IMR-90 (cell line): ENCODE measurements around the gene NUDT6. TPM values are rescaled to one million over a fixed set of nuclear protein-coding genes. Genes with fewer than 3 reads are reported as not detected.
"Not testable (repeated sequence)": the region's sequence is repeated elsewhere in the genome, so short reads cannot be mapped to it uniquely, and the experiment has no call there.

Experiments used
- ATAC-seq: fragments of 200-7000 bp; cut with Tn5 transposase; 2 replicates; pipeline ENCODE4 v1.9.1; 2020; ENCODE audit warnings: low read depth, mild to moderate bottlenecking, moderate library complexity
- BruUV-seq: library from RNA; stranded (reverse); fragments of 400-500 nt; replicated peaks from 2 replicates; lab custom pipeline; 2021; lab: Mats Ljungman, UMichigan
- CTCF ChIA-PET: fragments of 300-600 bp; formaldehyde crosslinking; extraction: SDS; loops from one replicate; lab custom pipeline; 2021; ENCODE audit warnings: antibody characterized with exemption; lab: Yijun Ruan, JAX
- POLR2A ChIA-PET: fragments of 300-600 bp; sonication (Branson Sonifier 250); formaldehyde crosslinking; loops from one replicate; lab custom pipeline; 2022; ENCODE audit warnings: antibody characterized with exemption; ENCODE audit not compliant: unreplicated experiment; lab: Charles Lee
- DNase-seq: peaks from one replicate; pipeline ENCODE4 v3.0.0; 2013
- H2AFZ ChIP-seq: replicated peaks from 2 replicates; pipeline ENCODE3; 2013; ENCODE audit warnings: low read length, mild to moderate bottlenecking; ENCODE audit not compliant: poor library complexity
- H2AK5ac ChIP-seq: 2 replicates; pipeline ENCODE4 v1.6.1; 2013; ENCODE audit warnings: low read depth, low read length, inconsistent platforms
- H2AK9ac ChIP-seq: replicated peaks from 2 replicates; pipeline ENCODE3; 2013; ENCODE audit warnings: mild to moderate bottlenecking, low read depth, low read length, moderate library complexity; ENCODE audit not compliant: poor library complexity
- H2BK120ac ChIP-seq: 2 replicates; pipeline ENCODE4 v1.6.1; 2013; ENCODE audit warnings: low read depth, low read length, inconsistent platforms
- H2BK15ac ChIP-seq: 3 replicates; pipeline ENCODE4 v1.6.1; 2013; ENCODE audit warnings: low read depth, low read length, inconsistent platforms
- H2BK20ac ChIP-seq: 2 replicates; pipeline ENCODE4 v1.6.1; 2013; ENCODE audit warnings: low read depth, mild to moderate bottlenecking, inconsistent platforms, low read length, moderate library complexity
- H2BK5ac ChIP-seq: 2 replicates; pipeline ENCODE4 v1.6.1; 2013; ENCODE audit warnings: mild to moderate bottlenecking, low read depth, low read length, inconsistent platforms; ENCODE audit not compliant: poor library complexity, severe bottlenecking
- H3K14ac ChIP-seq: replicated peaks from 2 replicates; pipeline ENCODE4 v1.6.1; 2013; ENCODE audit warnings: low read depth, low read length, inconsistent platforms
- H3K18ac ChIP-seq: 2 replicates; pipeline ENCODE4 v1.6.1; 2013; ENCODE audit warnings: low read depth, low read length, control low read depth
- H3K23ac ChIP-seq: 2 replicates; pipeline ENCODE4 v1.6.1; 2013; ENCODE audit warnings: low read depth, low read length, inconsistent platforms
- H3K27ac ChIP-seq: 2 replicates; pipeline ENCODE4 v1.5.1; 2013; ENCODE audit warnings: mild to moderate bottlenecking, control low read depth, low read length; ENCODE audit not compliant: insufficient read depth
- H3K27me3 ChIP-seq: 2 replicates; pipeline ENCODE4 v1.6.1; 2013; ENCODE audit warnings: low read length; ENCODE audit not compliant: control insufficient read depth, insufficient read depth
- H3K36me3 ChIP-seq: 2 replicates; pipeline ENCODE4 v1.6.1; 2013; ENCODE audit warnings: low read length, mixed read lengths; ENCODE audit not compliant: control insufficient read depth, insufficient read depth
- H3K4ac ChIP-seq: 2 replicates; pipeline ENCODE4 v1.6.1; 2013; ENCODE audit warnings: low read depth, low read length, inconsistent platforms
- H3K4me1 ChIP-seq: 2 replicates; pipeline ENCODE4 v1.6.1; 2013; ENCODE audit warnings: low read length, mixed read lengths; ENCODE audit not compliant: control insufficient read depth, insufficient read depth
- H3K4me2 ChIP-seq: 2 replicates; pipeline ENCODE4 v1.6.1; 2013; ENCODE audit warnings: low read depth, mild to moderate bottlenecking, control low read depth, low read length, moderate library complexity
- H3K4me3 ChIP-seq: 2 replicates; pipeline ENCODE4 v1.5.1; 2013; ENCODE audit warnings: low read depth, mild to moderate bottlenecking, control low read depth, low read length, moderate library complexity; ENCODE audit not compliant: insufficient read depth
- H3K56ac ChIP-seq: 2 replicates; pipeline ENCODE4 v1.6.1; 2013; ENCODE audit warnings: low read length, inconsistent platforms; ENCODE audit not compliant: insufficient read depth; ENCODE audit errors: extremely low read depth
- H3K79me1 ChIP-seq, 2 experiments: 2 replicates each; pipeline ENCODE4 v1.6.1; 2013; ENCODE audit warnings: low read length in 2 of 2, inconsistent platforms in 1 of 2, low read depth in 1 of 2
- H3K9ac ChIP-seq: 2 replicates; pipeline ENCODE4 v1.6.1; 2013; ENCODE audit warnings: low read depth, low read length, control low read depth
- H3K9me1 ChIP-seq: 2 replicates; pipeline ENCODE4 v1.6.1; 2013; ENCODE audit warnings: low read length, inconsistent platforms; ENCODE audit not compliant: insufficient read depth
- H3K9me3 ChIP-seq: 2 replicates; pipeline ENCODE4 v1.6.1; 2013; ENCODE audit warnings: low read length; ENCODE audit not compliant: control insufficient read depth, insufficient read depth
- H4K20me1 ChIP-seq: 2 replicates; pipeline ENCODE4 v1.6.1; 2013; ENCODE audit warnings: low read length, inconsistent platforms; ENCODE audit not compliant: insufficient read depth
- H4K5ac ChIP-seq: 2 replicates; pipeline ENCODE4 v1.6.1; 2013; ENCODE audit warnings: mild to moderate bottlenecking, low read depth, low read length, control low read depth
- H4K8ac ChIP-seq, 2 experiments: 2 replicates each; pipeline ENCODE4 v1.6.1; 2013; ENCODE audit warnings: low read depth in 2 of 2, low read length in 2 of 2, control low read depth in 1 of 2, inconsistent platforms in 1 of 2
- H4K91ac ChIP-seq: 2 replicates; pipeline ENCODE4 v1.6.1; 2013; ENCODE audit warnings: low read depth, low read length, inconsistent platforms; ENCODE audit not compliant: insufficient read depth
- WGBS, 2 experiments: methylation state at CpG; one replicate each; pipeline versions ENCODE4 v1.1.5 to v1.1.7; 2013; ENCODE audit warnings: missing lambda C conversion rate in 2 of 2; ENCODE audit not compliant: insufficient read length in 1 of 2; ENCODE audit errors: extremely low coverage in 2 of 2; 5-methylcytosine and 5-hydroxymethylcytosine counted together
- dilution Hi-C: fragments of 300-500 bp; cut with HindIII; formaldehyde crosslinking; loops from one replicate; pipeline ENCODE4 v1.14.3; 2018; ENCODE audit warnings: low sequenced_read_pairs; ENCODE audit not compliant: unreplicated experiment
- in situ Hi-C: fragments of 300-500 bp; cut with MboI; formaldehyde crosslinking; loops from 3 replicates; pipeline ENCODE4 v1.14.3; 2019; ENCODE audit warnings: low sequenced_read_pairs, inconsistent platforms, mixed read lengths
- intact Hi-C: fragments of 100-400 bp; cut with micrococcal nuclease; formaldehyde crosslinking; loops from 2 replicates; pipeline ENCODE4 v1.10.0; 2022
- polyA plus RNA-seq, 3 experiments: library from polyadenylated mRNA; depleted of rRNA; stranded (reverse); fragments of >200 nt; gene quantifications; 2 replicates each; pipeline ENCODE4 v1.2.3, GENCODE V29; 2012; ENCODE audit warnings: low replicate concordance in 1 of 3
- total RNA-seq: library from RNA; depleted of rRNA; stranded (reverse); fragments of >200 nt; gene quantifications from 2 replicates; pipeline ENCODE4 v1.2.3, GENCODE V29; 2012

NUDT6 gene
- total and polyA plus RNA-seq, 2 of the 4 experiments (the other 2 are of a cell fraction), result 2.7 to 4.8 TPM

DNA sequence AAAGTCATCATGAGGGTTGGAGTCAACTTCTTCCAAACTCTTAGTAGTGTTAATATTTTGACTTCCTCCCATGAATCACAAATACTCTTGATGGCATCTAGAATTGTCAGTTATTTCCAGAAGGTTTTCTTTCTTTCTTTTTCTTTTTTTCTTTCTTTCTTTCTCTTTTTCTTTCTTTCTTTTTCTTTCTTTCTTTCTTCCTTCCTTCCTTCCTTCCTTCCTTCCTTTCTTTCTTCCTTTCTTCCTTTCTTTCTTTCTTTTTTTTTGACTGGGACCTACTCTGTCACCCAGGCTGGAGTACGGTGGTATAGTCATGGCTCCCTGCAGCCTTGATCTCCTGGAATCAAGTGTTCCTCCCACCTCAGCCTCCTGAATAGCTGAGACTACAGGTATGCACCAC, 78.0 kb downstream of the NUDT6 start:
- H3K27me3 ChIP-seq, in situ Hi-C loops, BruUV-seq, H3K56ac ChIP-seq, H3K4me3 ChIP-seq, H2BK15ac ChIP-seq, dilution Hi-C loops, H3K4ac ChIP-seq, H2BK120ac ChIP-seq, H3K9ac ChIP-seq, H3K27ac ChIP-seq, H4K8ac ChIP-seq, H2BK20ac ChIP-seq, POLR2A ChIA-PET, H3K23ac ChIP-seq, DNase-seq, H2AK9ac ChIP-seq, H3K4me1 ChIP-seq, H3K14ac ChIP-seq, ATAC-seq, H3K18ac ChIP-seq, H2AFZ ChIP-seq, H2BK5ac ChIP-seq, H2AK5ac ChIP-seq, H4K5ac ChIP-seq, H4K91ac ChIP-seq, H3K4me2 ChIP-seq, H3K9me3 ChIP-seq: not testable (repeated sequence)
- H3K9me1 ChIP-seq, result peaks cover 18% of the 10 kb centered on the region
- H3K79me1 ChIP-seq, result peaks cover 38 to 82% of the 10 kb centered on the region in 2 experiments
- intact Hi-C loops, result loop anchor here (2.0 kb wide), 1 partner anchor 14 kb away; no protein-coding TSS in a partner anchor
- peaks cover 64% of the 10 kb centered on the region for H4K20me1 ChIP-seq
- peaks cover 17% of the 10 kb centered on the region for H3K36me3 ChIP-seq
- CTCF ChIA-PET, result interaction anchor here (1.0 to 1.3 kb wide), 2 partner anchors 10 to 87 kb away, joined by 3 to 5 read pairs; no protein-coding TSS in a partner anchor
- WGBS, 2 experiments, result no CpG with 5 or more reads among the region's 1 CpG
